ENCODE results near the gene DMXL1.
A peak's percentile ranks its signal among the peaks of the same experiment; 100 is the strongest.
"Not testable (repeated sequence)": the region's sequence is repeated elsewhere in the genome, so short reads cannot be mapped to it uniquely, and the experiment has no call there.

Gene DMXL1

DNA sequence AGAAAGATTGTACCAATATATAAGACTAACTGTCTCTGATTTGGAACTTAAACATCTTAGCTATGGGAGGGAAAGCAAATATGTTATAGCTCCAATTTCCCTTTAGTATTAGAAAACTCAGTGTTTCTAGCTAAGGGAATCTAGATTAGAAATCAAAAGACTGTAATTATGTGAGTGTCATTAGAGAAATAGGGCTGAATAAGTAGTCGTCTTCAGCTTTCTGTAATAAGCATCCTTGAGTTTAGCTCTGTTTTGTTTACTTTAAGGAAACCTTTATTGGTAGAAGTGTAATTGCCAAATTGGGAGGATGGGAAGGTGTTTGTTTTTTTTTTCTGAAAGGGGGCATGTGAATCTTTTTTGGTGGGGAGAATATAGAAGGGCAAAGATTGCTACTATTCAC lies 5.2 kb downstream of the DMXL1 start:
- H3K4me3 ChIP-seq (ENCODE audit: low read length): no peak overlapping the region
- no peak for TF ChIP-seq ZNF274 (IDR thresholded peaks at IDR 0.05; ENCODE audit: low read depth, low read length)

DNA sequence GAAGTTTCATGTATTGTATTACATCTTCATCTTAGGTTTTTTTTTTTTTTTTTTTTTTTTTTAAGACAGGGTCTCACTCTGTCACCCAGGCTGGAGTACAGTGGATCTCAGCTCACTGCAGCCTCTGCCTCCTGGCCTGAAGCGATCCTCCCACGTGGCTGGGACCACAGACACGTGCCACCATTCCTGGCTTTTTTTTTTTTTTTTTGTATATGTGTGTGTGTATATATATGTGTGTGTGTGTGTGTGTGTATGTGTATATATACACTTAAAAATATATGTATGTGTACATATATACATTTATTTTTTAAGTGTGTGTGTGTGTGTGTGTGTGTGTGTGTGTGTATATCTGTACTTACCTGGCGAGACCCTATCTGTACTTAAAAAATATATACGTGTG lies 6.6 kb downstream of the DMXL1 start:
- H3K4me3 ChIP-seq (ENCODE audit: low read length): no peak overlapping the region
- TF ChIP-seq ZNF274 (IDR thresholded peaks at IDR 0.05; ENCODE audit: low read depth, low read length): no peak

DNA sequence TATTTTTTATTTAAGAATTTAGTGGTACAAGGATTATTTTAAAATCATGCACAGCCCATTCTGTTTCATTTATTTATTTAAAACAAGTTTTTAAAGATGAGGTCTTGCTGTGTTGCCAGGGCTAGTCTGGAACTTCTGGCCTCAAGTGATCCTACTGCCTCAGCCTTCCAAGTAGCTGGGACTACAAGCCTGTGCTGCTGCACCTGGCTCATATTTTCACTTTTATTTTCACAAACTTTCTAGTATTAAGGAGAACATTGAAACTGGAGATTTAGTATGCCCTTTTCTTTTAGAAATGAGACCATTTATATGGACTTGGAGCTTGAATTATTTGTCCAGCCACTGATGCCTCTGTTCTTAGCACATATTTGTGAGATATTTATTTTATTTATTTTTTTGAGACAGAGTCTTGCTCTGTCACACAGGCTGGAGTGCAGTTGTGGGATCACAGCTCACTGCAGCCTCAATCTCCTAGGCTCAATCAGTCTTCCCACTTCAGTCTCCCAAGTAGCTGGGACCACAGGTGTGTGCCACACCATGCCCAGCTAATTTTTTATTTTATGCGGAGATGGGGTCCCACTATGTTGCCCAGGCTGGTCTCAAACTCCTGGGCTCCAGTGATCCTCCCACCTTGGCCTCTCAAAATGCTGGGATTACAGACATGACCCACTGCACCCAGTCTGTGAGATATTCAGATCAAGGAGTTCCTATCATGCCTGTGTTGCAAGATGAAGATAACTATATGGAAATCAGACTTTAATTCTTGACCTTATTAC lies 7.4 kb downstream of the DMXL1 start:
- no peak for TF ChIP-seq ZNF274 (IDR thresholded peaks at IDR 0.05; ENCODE audit: low read depth, low read length)
- H3K4me3 ChIP-seq (ENCODE audit: low read length): peak overlapping the region; percentile 39; the same call in 1 of the 2 replicates

DNA sequence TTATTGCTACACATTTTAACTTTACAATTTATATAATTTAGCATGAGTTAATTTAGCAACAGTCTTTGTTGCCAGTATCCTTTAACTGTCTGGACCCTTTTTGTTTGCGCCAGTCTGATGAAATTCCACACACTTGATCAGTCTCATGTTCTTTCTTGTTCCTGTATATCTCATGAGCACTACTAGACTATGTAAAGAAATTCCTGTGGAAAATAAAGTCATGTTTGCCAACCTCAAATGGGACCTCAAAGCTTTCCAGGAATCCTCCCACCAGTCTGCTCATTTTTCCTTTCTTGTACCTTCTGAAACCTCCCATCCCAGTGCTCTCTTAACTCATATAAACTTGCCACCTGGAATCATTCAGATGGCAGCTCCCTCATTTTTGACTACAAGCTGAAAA lies 8.0 kb downstream of the DMXL1 start:
- no peak overlapping the region for H3K4me3 ChIP-seq (ENCODE audit: low read length)
- TF ChIP-seq ZNF274 (IDR thresholded peaks at IDR 0.05; ENCODE audit: low read depth, low read length): no peak

DNA sequence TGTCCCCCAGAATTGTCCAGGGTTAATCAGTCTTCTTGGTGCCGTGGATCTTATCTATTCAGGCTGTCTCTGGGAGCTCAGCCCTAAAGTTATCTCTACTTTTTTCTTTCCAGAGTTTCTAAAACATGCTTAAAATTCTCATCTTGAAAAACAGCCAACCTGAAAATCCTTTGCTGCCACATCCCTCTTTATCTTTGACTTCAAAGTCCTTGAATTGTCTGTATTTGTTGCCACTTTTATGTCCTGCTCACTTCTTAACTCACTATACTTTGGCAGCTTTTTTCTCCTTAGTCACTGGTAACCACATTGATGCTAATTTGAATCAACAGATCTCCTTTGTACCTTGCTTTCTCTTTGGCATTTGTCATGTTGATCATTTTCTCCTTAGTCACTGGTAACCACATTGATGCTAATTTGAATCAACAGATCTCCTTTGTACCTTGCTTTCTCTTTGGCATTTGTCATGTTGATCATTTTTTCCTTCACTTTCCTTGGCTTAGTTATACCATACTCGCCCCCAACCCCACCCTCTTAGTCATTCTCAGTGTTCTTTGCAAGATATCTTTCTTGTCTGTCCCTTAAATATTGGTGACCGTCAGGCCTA lies 8.5 kb downstream of the DMXL1 start:
- H3K4me3 ChIP-seq (ENCODE audit: low read length): no peak overlapping the region
- TF ChIP-seq ZNF274 (IDR thresholded peaks at IDR 0.05; ENCODE audit: low read depth, low read length): no peak

DNA sequence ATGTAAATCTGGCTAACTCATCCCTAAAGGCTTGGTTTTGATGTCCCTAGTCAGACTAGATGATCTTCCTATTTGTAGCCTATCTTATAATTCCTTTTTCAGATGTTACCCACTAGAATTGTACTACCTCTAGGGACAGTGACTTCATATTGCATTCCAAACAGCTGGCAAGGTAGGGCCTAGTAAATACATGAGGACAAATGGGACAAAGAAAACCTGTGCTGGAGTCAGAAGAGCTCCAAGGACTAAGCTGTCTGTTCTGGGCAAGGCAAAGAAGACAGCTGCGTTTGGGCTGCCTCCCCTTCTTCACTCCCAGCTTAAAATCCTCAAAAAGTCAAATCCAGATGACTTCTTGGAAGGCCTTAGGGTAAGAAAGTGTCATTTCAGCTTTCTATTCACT lies 10.0 kb downstream of the DMXL1 start:
- H3K4me3 ChIP-seq (ENCODE audit: low read length): no peak overlapping the region
- no peak for TF ChIP-seq ZNF274 (IDR thresholded peaks at IDR 0.05; ENCODE audit: low read depth, low read length)

DNA sequence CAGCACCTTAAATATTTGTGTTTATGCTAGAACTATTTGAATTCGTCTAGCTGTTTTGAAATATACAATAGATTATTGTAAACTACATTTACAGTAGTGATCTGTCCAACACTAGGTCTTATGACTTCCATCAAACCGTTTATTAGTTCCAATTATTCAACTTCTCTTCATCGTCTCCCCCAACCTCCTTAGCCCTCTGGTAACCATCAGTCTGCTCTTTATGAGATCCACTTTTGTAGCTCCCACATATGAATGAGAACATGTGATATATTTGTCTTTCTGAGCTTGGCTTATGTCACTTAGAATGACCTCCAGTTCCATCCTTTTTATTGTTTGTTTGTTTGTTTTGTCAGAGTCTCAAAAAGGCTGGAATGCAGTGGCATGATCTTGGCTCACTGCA lies 11.8 kb downstream of the DMXL1 start:
- TF ChIP-seq ZNF274 (IDR thresholded peaks at IDR 0.05; ENCODE audit: low read depth, low read length): no peak
- no peak overlapping the region for H3K4me3 ChIP-seq (ENCODE audit: low read length)

DNA sequence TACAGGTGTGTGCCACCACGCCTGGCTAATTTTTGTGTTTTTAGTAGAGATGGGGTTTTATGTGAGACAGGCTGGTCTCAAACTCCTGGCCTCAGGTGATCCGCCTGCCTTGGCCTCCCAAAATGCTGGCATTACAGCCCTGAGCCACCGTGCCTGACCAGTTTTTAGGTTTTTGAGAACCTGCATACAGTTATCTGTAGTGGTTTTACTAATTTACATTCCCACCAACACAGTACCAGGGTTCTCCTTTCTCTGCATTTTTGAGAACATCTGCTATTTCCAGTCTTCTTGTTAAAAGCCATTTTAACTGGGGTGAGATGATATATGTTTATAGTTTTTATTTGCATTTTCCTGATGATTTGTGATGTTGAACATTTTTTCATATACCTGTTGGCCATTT lies 12.8 kb downstream of the DMXL1 start:
- no peak overlapping the region for H3K4me3 ChIP-seq (ENCODE audit: low read length)
- no peak for TF ChIP-seq ZNF274 (IDR thresholded peaks at IDR 0.05; ENCODE audit: low read depth, low read length)

DNA sequence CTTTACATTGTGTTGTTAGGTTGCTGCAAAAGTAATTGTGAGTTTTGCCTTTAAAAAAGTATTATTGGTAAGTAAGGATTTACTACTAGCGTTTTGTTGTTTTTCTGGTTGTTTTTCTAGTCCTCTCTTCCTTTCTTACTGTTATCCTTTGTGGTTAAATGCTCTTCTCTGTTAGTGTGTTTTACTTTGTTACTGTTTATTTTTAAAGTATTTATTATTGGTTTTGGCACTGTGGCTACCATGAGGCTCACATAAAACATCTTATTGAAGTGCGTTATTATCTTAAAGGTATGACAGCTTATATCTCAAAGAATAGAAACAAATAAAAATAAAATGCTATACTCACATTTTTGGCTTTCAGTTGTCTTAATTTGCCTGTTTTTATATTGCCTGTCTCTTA lies 17.6 kb downstream of the DMXL1 start:
- no peak overlapping the region for H3K4me3 ChIP-seq (ENCODE audit: low read length)
- TF ChIP-seq ZNF274 (IDR thresholded peaks at IDR 0.05; ENCODE audit: low read depth, low read length): no peak

DNA sequence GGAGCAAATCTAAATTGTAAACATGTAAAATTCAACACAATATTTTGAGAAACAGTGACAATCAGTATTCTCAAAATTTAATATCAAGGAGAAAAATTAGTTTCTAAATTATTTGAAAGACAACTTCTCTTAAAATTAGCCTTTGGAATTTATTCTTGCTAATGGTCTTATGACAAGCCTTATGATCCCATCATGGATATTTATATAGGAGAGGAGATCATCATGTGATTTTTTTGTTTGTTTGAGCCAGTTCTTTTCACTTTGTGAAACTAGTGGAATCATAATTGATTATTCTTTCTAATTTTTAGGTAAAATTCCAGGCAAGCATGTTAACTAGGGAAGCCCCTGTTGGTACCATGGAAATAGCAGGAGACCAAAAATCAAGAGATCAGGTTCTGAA lies 24.7 kb downstream of the DMXL1 start:
- TF ChIP-seq ZNF274 (IDR thresholded peaks at IDR 0.05; ENCODE audit: low read depth, low read length): no peak
- H3K4me3 ChIP-seq (ENCODE audit: low read length): no peak overlapping the region

DNA sequence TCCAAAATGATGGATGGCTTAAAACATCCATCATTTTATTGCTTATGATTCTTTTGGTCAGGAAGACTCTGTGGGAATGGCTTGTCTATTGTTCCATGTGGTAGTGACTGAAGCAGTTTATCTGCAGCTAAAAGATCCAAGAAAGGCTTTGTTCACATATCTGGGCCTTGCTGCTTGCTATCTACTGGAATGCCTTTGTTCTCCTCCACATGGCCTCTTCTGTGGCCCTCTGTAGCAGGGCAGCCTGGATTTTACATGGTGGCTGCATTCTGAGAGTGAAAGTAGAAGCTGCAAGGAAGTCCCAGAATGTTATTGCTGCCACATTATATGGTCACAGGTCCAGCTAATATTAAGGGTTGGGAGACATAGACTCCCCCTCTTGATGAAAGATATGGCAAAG lies 35.1 kb downstream of the DMXL1 start:
- TF ChIP-seq ZNF274 (IDR thresholded peaks at IDR 0.05; ENCODE audit: low read depth, low read length): no peak

DNA sequence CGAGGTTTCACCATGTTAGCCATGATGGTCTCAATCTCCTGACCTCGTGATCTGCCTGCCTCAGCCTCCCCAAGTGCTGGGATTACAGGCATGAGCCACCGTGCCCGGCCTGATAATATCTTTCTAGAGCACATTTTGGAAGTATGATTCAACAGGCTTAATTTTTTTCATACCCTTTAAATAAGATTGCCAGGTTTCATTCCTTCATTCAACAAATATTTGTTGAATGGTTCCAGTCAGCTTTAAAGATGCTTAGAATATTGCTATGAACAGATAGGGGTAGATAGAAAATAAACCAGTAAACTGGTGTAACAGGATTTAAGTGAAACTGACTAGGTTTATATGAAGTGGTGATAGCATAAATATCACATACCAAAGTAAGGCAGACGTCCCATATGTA lies 41.3 kb downstream of the DMXL1 start:
- TF ChIP-seq ZNF274 (IDR thresholded peaks at IDR 0.05; ENCODE audit: low read depth, low read length): no peak
- H3K4me3 ChIP-seq (ENCODE audit: low read length): no peak overlapping the region

More for the DNA sequence above, 35.1 kb downstream of the DMXL1 start:
- H3K4me3 ChIP-seq (ENCODE audit: low read length): no peak overlapping the region

DNA sequence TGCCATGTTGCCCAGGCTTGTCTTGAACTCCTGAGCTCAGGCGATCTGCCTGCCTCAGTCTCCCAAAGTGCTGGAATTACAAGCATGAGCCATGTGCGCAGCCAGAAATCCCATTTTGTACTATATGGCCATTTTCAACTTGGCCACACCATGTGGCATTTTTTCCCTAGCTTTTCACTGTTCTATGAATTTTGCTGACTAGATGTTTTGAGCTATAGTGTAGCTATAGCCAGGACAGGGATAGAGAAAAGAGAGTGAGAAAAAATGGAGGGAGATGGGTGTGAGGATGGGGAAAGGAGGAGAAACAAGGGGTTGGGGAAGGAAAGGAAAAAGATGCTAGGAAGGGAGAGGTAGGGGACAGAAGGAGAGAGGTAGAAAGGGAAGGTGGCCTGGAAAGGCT lies 46.4 kb downstream of the DMXL1 start:
- H3K4me3 ChIP-seq (ENCODE audit: low read length): no peak overlapping the region
- TF ChIP-seq ZNF274 (IDR thresholded peaks at IDR 0.05; ENCODE audit: low read depth, low read length): no peak

DNA sequence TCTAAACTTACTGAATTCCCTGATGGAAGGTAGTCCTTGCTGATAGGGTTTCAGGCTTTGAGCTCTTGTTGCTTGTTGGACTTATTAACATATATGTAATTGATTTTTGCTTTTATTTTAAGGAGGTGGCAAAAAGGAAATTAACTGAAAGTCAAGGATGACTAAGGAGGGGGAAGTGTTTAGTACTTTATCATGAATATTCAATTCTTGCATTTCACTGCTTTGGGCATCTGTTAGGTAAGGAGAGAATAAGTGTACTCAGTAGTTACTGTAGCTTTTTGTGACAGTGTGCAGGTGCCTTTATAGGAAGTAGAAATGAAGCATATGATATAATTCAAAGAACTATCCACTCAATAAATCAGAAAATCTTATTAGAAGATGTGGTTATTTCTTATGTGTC lies 47.1 kb downstream of the DMXL1 start:
- TF ChIP-seq ZNF274 (IDR thresholded peaks at IDR 0.05; ENCODE audit: low read depth, low read length): no peak
- H3K4me3 ChIP-seq (ENCODE audit: low read length): no peak overlapping the region

DNA sequence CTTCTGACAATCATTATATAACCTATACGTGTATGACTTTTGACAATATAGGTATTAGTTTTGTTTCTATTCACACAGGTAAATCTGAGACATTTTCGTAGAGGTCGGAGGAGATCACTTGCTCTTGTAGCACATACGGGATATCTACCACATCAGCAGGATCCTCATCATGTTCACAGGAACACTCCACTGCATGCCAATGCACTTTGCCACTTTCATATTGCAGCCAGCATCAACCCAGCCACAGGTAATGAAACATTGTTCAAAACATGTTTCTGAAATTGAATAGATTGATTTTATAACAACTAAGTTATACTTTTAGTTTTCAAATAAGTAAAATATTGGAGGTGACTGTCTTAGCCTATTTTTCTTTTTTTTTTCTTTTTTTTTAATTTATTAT lies 50.0 kb downstream of the DMXL1 start:
- no peak for TF ChIP-seq ZNF274 (IDR thresholded peaks at IDR 0.05; ENCODE audit: low read depth, low read length)
- no peak overlapping the region for H3K4me3 ChIP-seq (ENCODE audit: low read length)

DNA sequence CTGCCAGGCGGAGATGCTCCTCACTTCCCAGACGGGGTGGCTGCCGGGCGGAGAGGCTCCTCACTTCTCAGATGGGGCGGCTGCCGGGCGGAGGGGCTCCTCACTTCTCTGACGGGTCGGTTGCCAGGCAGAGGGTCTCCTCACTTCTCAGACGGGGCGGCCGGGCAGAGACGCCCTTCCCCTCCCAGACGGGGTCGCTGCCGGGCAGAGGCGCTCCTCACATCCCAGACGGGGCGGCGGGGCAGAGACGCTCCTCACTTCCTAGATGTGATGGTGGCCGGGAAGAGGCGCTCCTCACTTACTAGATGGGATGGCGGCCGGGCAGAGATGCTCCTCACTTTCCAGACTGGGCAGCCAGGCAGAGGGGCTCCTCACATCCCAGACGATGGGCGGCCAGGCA lies 51.6 kb downstream of the DMXL1 start:
- H3K4me3 ChIP-seq (ENCODE audit: low read length): not testable (repeated sequence)
